ENCODE measurements around the gene LMF1. TPM values are rescaled to one million over a fixed set of nuclear protein-coding genes. Genes with fewer than 3 reads are reported as not detected.
A peak's percentile ranks its signal among the peaks of the same experiment; 100 is the strongest.

Gene LMF1
- total RNA-seq, 1 donor: 29.4 TPM

- H3K4me3 ChIP-seq (ENCODE audit: low read depth, low read length): no peak overlapping the region
- no peak for DNase-seq (ENCODE audit: low read depth)
- TF ChIP-seq, protein P1, sequence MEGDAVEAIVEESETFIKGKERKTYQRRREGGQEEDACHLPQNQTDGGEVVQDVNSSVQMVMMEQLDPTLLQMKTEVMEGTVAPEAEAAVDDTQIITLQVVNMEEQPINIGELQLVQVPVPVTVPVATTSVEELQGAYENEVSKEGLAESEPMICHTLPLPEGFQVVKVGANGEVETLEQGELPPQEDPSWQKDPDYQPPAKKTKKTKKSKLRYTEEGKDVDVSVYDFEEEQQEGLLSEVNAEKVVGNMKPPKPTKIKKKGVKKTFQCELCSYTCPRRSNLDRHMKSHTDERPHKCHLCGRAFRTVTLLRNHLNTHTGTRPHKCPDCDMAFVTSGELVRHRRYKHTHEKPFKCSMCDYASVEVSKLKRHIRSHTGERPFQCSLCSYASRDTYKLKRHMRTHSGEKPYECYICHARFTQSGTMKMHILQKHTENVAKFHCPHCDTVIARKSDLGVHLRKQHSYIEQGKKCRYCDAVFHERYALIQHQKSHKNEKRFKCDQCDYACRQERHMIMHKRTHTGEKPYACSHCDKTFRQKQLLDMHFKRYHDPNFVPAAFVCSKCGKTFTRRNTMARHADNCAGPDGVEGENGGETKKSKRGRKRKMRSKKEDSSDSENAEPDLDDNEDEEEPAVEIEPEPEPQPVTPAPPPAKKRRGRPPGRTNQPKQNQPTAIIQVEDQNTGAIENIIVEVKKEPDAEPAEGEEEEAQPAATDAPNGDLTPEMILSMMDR (IDR thresholded peaks at IDR 0.05; ENCODE audit: insufficient read depth, low read length): no peak
Measured at GRCh38 chr16:828891-829290, 141.9 kb downstream of the LMF1 start.

DNA sequence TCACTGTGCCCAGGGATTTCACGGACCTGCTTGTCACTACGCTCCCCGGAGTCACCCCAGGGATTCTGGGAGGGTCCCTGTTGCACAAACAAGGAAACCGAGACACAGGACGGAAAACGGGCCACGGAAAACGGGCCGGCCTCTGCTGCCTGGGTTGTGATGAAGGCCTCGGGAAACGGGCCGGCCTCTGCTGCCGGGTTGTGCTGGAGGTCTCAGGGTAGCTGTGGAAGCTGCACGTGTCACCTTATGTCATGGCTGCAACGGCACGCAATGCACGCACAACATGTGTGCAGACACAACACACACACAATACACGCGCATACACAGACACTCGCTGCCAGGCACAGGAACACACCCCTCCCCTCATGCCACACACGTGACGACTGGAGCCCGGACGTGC, 143.3 kb downstream of the LMF1 start:
- no peak overlapping the region for H3K4me3 ChIP-seq (ENCODE audit: low read depth, low read length)
- TF ChIP-seq, protein P1 (IDR thresholded peaks at IDR 0.05; ENCODE audit: insufficient read depth, low read length): no peak
- no peak for DNase-seq (ENCODE audit: low read depth)

DNA sequence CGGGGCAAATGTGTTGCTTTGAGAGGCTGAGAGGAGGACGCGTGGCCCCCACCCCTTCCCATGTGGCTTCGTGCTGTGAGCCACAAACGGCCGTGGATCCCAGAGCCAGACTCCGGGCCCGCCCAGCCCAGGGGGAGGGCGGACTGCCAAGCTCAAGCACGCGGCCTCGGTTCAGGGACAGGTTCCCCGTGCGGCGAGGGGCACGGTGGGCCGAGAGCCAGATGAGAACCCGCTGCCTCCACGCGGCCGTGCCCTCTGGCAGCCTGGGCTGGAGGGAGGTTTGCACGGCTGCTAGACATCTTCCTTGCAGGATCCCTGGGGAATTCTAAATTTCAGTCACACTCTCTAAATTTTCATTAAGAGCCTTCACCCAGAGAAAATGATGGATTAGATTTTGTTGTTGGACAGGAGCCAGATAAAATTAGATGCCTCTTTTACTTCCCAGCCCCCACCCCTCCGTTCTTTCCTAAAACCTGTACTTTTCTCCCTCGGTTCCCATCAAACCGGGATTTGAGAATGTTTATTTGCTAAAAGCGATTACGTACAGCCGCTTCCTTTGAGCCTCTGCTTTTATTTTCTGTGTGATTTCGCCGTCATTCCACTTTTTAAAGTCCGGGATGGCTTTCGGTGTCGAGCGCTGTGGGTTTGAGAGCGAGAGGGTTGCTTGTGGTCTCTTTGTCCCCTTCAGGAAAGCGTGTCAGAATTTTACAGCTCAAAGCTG, 145.3 kb downstream of the LMF1 start:
- DNase-seq (ENCODE audit: low read depth): peak; percentile 18
- TF ChIP-seq, protein P1 (IDR thresholded peaks at IDR 0.05; ENCODE audit: insufficient read depth, low read length): no peak
- no peak overlapping the region for H3K4me3 ChIP-seq (ENCODE audit: low read depth, low read length)

GRCh38 chr16:824601-825000, 146.2 kb downstream of the LMF1 start:
- TF ChIP-seq, protein P1 (IDR thresholded peaks at IDR 0.05; ENCODE audit: insufficient read depth, low read length): no peak
- H3K4me3 ChIP-seq (ENCODE audit: low read depth, low read length): no peak overlapping the region
- DNase-seq (ENCODE audit: low read depth): no peak

GRCh38 chr16:824194-824593, 146.6 kb downstream of the LMF1 start:
- DNase-seq (ENCODE audit: low read depth): no peak
- no peak overlapping the region for H3K4me3 ChIP-seq (ENCODE audit: low read depth, low read length)
- TF ChIP-seq, protein P1 (IDR thresholded peaks at IDR 0.05; ENCODE audit: insufficient read depth, low read length): no peak

DNA sequence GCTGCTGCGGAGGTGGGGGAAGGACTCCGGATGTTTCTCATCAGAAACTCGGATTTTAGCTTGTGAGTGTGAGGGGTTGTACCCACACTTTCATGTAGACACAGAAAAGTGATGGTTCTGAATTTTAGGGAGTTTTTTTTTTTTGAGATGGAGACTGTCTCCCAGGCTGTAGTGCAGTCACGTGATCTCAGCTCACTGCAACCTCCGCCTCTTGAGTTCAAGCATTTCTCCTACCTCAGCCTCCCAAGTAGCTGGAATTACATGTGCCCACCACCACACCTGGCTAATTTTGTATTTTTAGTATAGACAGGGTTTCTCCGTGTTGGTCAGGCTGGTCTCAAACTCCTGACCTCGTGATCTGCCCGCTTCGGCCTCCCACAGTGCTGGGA, 147.9 kb downstream of the LMF1 start:
- TF ChIP-seq, protein P1 (IDR thresholded peaks at IDR 0.05; ENCODE audit: insufficient read depth, low read length): no peak
- DNase-seq (ENCODE audit: low read depth): no peak
- H3K4me3 ChIP-seq (ENCODE audit: low read depth, low read length): no peak overlapping the region
